Dendritic cell treated with granulocyte-macrophage colony-stimulating factor and Interleukin-4, amounts not matched to agents 40 ng/mL and 50 ng/mL, for 4 days (primary cell): Measurements from ENCODE around the gene TMEM214.

Experiments
- H3K27ac Mint-ChIP-seq: one replicate; pipeline ENCODE4 v1.8.0; 2022; ENCODE audit warnings: mild to moderate bottlenecking, mixed read lengths
- H3K27me3 Mint-ChIP-seq: one replicate; pipeline ENCODE4 v1.8.0; 2022; ENCODE audit warnings: mild to moderate bottlenecking, mixed read lengths
- H3K36me3 Mint-ChIP-seq: one replicate; pipeline ENCODE4 v1.8.0; 2022; ENCODE audit warnings: low read depth, mixed read lengths
- H3K4me1 Mint-ChIP-seq: one replicate; pipeline ENCODE4 v1.8.0; 2022; ENCODE audit warnings: low read depth, mixed read lengths
- H3K4me3 Mint-ChIP-seq: one replicate; pipeline ENCODE4 v1.8.0; 2022; ENCODE audit warnings: mild to moderate bottlenecking, moderate library complexity, mixed read lengths
- H3K9me3 Mint-ChIP-seq: one replicate; pipeline ENCODE4 v1.8.0; 2022; ENCODE audit warnings: mixed read lengths
- intact Hi-C: fragments of 100-400 bp; cut with micrococcal nuclease; formaldehyde crosslinking; loops from one replicate; pipeline ENCODE4 v1.15.0; 2022

The TMEM214 gene

DNA sequence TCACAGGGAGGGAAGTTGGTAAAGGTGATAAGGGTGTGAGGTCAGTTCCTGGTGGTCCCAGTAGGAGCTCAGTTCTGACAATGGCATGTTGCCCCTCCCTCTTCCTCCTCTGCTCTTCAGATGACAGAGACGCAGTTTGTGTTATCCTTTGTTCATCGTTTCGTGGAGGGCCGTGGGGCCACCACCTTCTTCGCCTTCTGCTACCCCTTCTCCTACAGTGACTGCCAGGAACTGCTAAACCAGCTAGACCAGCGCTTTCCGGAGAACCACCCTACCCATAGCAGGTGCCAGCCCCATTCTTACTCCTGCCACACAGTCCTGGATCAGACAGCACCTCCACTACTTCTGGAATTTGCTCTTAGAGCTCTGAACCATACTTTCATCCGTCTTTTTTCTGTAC lies 21.0 kb downstream of the TMEM214 start:
- peaks cover 4% of the 10 kb centered on the region for H3K27me3 Mint-ChIP-seq
- no peak overlapping the region for H3K27ac Mint-ChIP-seq
- intact Hi-C loops = no loop called here
- peaks cover 70% of the 10 kb centered on the region for H3K36me3 Mint-ChIP-seq
- H3K4me1 Mint-ChIP-seq = peaks cover 27% of the 10 kb centered on the region
- no peak overlapping the region for H3K4me3 Mint-ChIP-seq
- no peaks in the 10 kb centered on the region for H3K9me3 Mint-ChIP-seq

DNA sequence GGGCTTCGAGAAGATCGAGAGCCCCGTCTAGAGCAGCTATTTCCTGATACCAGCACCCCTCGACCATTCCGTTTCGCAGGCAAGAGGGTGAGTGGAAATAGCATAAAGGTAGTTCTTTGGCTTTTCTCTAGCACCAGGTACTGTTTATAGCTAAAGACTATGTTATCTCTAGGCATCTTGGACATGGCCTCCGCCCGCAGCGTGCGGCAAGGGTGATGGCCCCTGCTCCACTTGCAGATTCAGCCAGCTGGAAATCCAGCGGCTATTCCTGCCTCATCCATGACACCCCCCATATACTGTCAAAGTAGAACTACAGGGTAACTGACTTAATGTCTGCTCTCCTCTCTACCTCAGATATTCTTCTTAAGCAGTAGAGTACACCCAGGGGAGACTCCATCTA lies 22.0 kb downstream of the TMEM214 start:
- H3K4me1 Mint-ChIP-seq = peaks cover 26% of the 10 kb centered on the region
- peaks cover 79% of the 10 kb centered on the region for H3K36me3 Mint-ChIP-seq
- H3K9me3 Mint-ChIP-seq = no peaks in the 10 kb centered on the region
- no peak overlapping the region for H3K27ac Mint-ChIP-seq
- no peak overlapping the region for H3K4me3 Mint-ChIP-seq
- intact Hi-C loops = no loop called here
- no peaks in the 10 kb centered on the region for H3K27me3 Mint-ChIP-seq

DNA sequence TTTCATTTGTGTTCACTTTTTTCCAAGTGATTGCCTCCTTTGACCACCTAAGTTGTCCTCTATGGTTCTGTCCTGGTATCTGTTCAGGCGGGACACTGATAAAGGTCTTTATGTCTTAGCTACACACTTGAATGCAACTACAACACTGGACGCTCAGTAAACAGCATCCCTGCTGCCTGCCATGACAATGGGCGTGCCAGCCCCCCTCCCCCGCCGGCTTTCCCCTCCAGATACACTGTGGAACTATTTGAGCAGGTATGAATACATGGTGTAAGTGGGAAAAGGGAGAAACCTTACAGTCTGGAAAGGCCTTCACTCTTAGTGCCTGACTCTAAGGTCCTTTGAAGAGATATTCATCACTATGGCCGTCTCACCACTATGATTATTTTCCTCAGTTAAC lies 24.4 kb downstream of the TMEM214 start:
- Mint-ChIP-seq H3K27me3 (no peaks in the 10 kb centered on the region), H3K36me3 (peaks cover 73% of the 10 kb centered on the region), H3K27ac (no peak overlapping the region), H3K4me3 (no peak overlapping the region), H3K9me3 (no peaks in the 10 kb centered on the region), H3K4me1 (peaks cover 21% of the 10 kb centered on the region)
- intact Hi-C loops = no loop called here

DNA sequence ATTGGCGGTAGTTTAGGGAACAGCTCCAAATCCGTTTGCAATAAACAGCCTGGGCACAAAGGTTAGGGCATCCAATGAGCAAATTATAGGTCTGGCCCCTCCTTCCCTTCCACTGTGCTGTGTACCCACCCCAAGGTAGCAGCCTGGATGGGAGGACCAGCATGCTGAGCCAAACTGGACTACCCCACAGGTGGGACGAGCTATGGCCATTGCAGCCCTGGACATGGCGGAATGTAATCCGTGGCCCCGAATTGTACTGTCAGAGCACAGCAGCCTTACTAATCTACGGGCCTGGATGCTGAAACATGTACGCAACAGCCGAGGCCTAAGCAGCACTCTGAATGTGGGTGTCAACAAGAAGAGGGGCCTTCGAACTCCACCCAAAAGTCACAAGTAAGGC lies 25.4 kb downstream of the TMEM214 start:
- intact Hi-C loops = no loop called here
- H3K36me3 Mint-ChIP-seq = peaks cover 82% of the 10 kb centered on the region
- no peaks in the 10 kb centered on the region for H3K9me3 Mint-ChIP-seq
- no peak overlapping the region for H3K27ac Mint-ChIP-seq
- peaks cover 29% of the 10 kb centered on the region for H3K4me1 Mint-ChIP-seq
- no peak overlapping the region for H3K4me3 Mint-ChIP-seq
- H3K27me3 Mint-ChIP-seq = no peaks in the 10 kb centered on the region

DNA sequence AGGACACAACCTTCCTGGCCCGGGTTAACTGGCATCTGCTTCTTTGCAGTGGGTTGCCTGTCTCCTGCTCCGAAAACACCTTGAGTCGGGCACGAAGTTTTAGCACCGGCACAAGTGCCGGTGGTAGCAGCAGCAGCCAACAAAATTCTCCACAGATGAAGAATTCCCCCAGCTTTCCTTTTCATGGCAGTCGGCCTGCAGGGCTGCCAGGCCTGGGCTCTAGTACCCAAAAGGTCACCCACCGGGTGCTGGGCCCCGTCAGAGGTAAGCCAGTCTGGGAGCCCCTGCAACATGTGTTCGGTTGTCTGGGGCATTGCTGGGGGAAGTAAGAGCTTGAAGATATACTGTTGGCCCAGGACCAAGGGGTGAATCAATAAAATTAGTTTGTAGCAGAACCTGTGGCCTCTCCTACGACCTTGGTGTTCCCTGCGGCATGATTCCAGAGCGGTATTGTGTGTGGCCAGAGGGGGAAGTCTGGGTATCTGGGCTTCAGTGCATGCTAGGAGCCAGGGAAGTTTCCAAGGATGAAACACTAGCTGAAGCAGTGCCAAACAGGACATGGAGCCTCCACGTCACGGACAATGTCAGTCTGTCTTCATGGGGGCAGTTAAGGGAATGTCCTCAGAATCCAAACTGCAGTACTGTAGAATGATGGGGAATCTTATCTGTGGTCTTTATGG lies 26.5 kb downstream of the TMEM214 start:
- Mint-ChIP-seq H3K27ac (no peak overlapping the region), H3K36me3 (peaks cover 80% of the 10 kb centered on the region), H3K4me3 (no peak overlapping the region), H3K27me3 (no peaks in the 10 kb centered on the region), H3K4me1 (peaks cover 38% of the 10 kb centered on the region), H3K9me3 (no peaks in the 10 kb centered on the region)
- intact Hi-C loops = no loop called here

DNA sequence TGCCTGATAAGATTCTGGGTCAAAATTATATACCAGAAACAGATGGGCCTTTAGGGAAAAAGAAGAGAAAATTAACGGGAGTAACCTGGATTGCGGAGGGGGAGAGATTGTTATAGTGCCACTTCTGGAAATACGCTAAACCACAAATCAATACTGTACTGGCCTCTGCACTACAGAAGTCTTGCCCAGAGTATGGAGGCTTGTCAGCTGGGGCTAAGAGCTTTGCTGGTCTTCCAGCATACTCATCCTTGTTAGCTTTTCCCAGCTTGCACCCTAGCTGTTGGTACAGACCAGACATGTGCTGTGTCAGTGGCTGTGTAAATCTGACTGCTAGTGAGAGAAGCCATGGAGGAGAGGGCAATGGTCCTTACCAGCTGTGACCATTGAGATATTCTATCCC lies 27.6 kb downstream of the TMEM214 start:
- intact Hi-C loops = no loop called here
- Mint-ChIP-seq H3K4me1 (peaks cover 39% of the 10 kb centered on the region), H3K27me3 (no peaks in the 10 kb centered on the region), H3K4me3 (no peak overlapping the region), H3K27ac (no peak overlapping the region), H3K36me3 (peaks cover 80% of the 10 kb centered on the region), H3K9me3 (no peaks in the 10 kb centered on the region)

DNA sequence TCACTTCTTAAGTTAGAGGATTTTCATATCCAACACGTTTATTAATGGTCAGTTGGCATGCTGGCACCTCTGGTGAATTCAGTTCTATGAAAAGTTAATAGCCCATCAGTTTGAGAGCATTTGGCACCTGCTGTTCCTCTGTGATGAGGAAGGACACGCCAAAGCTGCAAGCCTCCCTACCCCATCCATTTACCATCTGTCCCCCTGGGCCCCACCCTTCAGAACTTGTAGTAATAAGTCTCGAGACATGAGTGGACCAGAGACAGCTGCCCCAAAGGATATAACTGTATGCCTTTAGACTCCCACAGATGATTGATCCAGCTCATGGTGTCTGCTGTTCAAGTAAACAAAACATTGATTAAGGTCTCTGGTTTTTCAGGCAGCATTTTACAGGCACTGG lies 32.4 kb downstream of the TMEM214 start:
- H3K4me1 Mint-ChIP-seq = peaks cover 53% of the 10 kb centered on the region
- H3K36me3 Mint-ChIP-seq = peaks cover 81% of the 10 kb centered on the region

DNA sequence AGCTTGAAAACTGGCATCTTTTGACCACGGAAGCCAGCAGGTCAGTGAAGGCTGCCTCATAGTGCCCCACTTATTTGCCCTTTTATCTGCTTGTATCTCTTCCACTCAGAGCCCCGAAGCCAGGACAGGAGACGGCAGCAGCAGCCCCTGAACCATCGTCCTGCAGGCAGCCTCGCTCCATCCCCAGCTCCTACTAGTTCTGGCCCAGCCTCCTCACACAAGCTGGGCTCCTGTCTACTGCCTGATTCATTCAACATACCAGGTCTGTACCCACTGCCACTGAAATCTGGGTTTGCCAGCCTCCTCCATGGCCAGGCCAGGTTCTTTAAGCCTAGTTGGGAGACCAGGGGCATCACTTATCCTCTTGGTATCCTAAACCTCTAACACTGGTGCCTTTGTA lies 34.6 kb downstream of the TMEM214 start:
- no peaks in the 10 kb centered on the region for H3K9me3 Mint-ChIP-seq
- no peaks in the 10 kb centered on the region for H3K27me3 Mint-ChIP-seq
- H3K27ac Mint-ChIP-seq = no peak overlapping the region
- peaks cover 53% of the 10 kb centered on the region for H3K4me1 Mint-ChIP-seq
- no peak overlapping the region for H3K4me3 Mint-ChIP-seq
- H3K36me3 Mint-ChIP-seq = peaks cover 81% of the 10 kb centered on the region
- intact Hi-C loops = no loop called here

More for the DNA sequence above, 32.4 kb downstream of the TMEM214 start:
- Mint-ChIP-seq H3K27ac (no peak overlapping the region), H3K9me3 (no peaks in the 10 kb centered on the region), H3K4me3 (no peak overlapping the region), H3K27me3 (no peaks in the 10 kb centered on the region)
- intact Hi-C loops = no loop called here

DNA sequence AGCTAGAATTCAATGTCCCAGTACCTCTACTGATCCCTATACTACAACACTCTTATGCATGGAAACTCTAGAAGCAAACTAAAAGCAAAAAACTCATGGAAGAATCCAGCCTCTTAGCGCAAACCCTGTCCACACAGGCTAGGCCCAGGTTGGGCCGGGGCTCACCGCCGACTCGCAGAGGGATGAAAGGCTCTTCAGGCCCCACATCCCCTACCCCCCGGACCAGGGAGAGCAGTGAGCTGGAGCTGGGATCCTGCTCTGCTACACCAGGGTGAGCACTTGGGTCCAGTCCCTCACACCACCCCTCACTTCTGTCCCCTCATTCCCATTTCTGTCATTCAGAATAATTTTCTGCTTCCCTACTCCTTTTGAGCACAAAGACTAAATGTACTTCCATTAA lies 36.7 kb downstream of the TMEM214 start:
- Mint-ChIP-seq H3K4me1 (peaks cover 52% of the 10 kb centered on the region), H3K36me3 (peaks cover 63% of the 10 kb centered on the region)

DNA sequence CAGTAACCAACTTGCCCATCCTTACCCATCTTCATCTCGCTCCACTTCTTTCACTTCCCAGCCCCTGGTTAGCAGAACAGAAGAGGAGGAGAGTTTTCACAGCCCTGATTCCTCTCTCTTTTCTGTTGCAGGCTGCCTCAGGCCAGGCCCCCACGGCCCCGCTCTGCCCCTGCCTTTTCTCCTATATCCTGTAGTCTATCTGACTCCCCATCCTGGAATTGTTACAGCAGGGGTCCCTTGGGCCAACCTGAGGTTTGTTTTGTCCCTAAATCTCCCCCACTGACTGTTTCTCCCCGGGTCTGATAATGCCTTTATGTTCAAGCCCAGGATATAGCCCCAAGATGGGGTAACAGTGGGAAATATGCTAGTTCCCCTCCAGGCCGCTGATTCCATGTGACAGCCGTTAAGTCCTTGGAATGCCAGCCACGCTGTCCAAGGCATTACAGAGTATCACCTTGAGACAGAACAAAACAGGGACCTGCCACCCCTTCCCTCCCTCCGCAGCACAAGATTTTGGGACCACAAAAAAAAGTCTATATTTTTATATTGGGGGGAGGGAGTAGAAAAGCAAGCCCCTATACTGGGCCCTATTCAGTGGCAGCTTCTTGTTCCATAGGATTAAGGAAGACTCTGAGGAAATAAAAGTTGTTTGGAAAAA lies 37.3 kb downstream of the TMEM214 start:
- peaks cover 56% of the 10 kb centered on the region for H3K36me3 Mint-ChIP-seq
- intact Hi-C loops = loop anchor here (5.0 kb wide), 1 partner anchor 38 kb away; the partner anchor contains the start of gene TMEM214
- H3K4me1 Mint-ChIP-seq = peaks cover 59% of the 10 kb centered on the region
- H3K4me3 Mint-ChIP-seq = peak overlapping the region; percentile 91
- no peaks in the 10 kb centered on the region for H3K9me3 Mint-ChIP-seq
- H3K27ac Mint-ChIP-seq = peak overlapping the region; percentile 45
- no peaks in the 10 kb centered on the region for H3K27me3 Mint-ChIP-seq

More for the DNA sequence above, 36.7 kb downstream of the TMEM214 start:
- H3K4me3 Mint-ChIP-seq = no peak overlapping the region
- H3K9me3 Mint-ChIP-seq = no peaks in the 10 kb centered on the region
- intact Hi-C loops = no loop called here
- no peaks in the 10 kb centered on the region for H3K27me3 Mint-ChIP-seq
- H3K27ac Mint-ChIP-seq = no peak overlapping the region

DNA sequence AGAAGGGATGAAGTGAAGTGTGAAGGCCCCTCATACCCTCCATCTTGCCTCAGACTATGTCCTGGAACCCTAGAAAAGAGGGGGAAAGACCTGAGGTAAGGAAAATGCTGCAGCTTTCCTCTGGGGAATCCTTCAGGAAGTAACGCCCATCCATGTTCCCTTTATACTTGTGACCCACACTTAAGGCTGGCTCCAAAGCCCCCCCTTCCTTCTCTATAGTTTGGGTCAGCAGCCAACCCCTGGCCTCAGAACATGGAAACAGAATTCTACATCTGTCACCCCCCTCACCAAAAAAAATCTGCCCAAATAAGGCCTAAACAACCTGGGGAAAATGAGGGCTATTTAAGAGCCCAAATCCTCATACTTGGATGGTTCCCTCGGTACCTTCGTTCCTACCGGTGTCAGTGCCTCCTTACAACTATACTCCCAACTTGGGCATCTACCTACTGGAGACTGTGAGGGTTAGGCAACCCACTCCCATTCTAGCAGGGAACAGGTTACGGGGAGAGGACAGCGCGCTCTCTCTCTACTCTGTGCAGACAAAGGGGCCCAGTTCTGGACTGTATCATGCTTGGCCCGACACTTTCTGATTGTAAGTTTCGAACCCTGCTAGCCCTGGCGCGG lies 38.0 kb downstream of the TMEM214 start:
- intact Hi-C loops = loop anchor here (1.0 to 5.0 kb wide), 2 partner anchors 11 to 38 kb away; partner anchors contain the start of gene TMEM214
- H3K27ac Mint-ChIP-seq = peak overlapping the region; percentile 86
- H3K27me3 Mint-ChIP-seq = no peaks in the 10 kb centered on the region
- peaks cover 64% of the 10 kb centered on the region for H3K4me1 Mint-ChIP-seq
- peaks cover 49% of the 10 kb centered on the region for H3K36me3 Mint-ChIP-seq
- peak overlapping the region; percentile 91 for H3K4me3 Mint-ChIP-seq
- no peaks in the 10 kb centered on the region for H3K9me3 Mint-ChIP-seq

DNA sequence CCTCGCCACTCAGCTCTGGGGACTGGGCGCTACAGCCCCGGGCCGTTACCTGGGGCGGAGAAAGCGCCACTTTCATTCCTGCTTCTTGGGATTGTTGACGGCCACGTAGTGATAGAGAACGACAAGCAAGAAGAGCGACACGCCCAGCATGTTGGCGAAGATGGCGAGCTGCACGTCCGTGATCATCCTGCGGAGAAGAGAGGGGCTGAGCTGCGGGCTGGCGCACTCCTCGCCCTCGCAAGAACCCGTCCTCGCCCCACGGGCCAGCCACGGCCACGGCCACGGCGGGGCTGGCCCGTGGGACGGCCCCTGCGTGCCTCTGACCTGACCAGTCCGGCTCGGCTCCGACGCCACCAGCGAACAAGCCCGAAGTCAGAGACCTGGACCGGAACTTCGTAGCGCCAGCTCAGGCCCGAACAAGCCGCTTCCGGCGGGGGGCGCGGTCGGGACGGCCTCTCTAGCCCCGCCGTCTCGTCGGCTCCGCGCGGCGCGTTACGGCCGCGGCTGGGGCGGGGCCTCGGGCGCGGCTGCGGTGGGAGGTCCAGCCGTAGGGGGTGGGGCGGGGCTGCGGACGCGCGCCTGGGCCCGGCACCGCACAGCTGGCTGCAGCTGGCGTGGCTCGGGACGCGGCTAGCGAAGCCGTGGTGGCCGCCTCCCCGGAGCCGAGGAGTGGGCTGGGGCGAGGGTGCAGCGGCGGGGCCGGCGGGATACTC lies 38.7 kb downstream of the TMEM214 start, which contains the start of gene OST4:
Gene OST4, minus strand, starts transcription at position 378 of the 713 bp plus-strand sequence.
- H3K27ac Mint-ChIP-seq = peak within 1 kb of the TSS; percentile 86
- peak within 1 kb of the TSS; percentile 91 for H3K4me3 Mint-ChIP-seq
- H3K4me1 Mint-ChIP-seq = peaks cover 70% of the 10 kb centered on the region
- H3K36me3 Mint-ChIP-seq = peaks cover 43% of the 10 kb centered on the region
- H3K27me3 Mint-ChIP-seq = no peaks in the 10 kb centered on the region
- intact Hi-C loops = loop anchor here (1.0 to 5.0 kb wide), 2 partner anchors 10 to 39 kb away; partner anchors contain the start of gene TMEM214
- H3K9me3 Mint-ChIP-seq = no peaks in the 10 kb centered on the region

DNA sequence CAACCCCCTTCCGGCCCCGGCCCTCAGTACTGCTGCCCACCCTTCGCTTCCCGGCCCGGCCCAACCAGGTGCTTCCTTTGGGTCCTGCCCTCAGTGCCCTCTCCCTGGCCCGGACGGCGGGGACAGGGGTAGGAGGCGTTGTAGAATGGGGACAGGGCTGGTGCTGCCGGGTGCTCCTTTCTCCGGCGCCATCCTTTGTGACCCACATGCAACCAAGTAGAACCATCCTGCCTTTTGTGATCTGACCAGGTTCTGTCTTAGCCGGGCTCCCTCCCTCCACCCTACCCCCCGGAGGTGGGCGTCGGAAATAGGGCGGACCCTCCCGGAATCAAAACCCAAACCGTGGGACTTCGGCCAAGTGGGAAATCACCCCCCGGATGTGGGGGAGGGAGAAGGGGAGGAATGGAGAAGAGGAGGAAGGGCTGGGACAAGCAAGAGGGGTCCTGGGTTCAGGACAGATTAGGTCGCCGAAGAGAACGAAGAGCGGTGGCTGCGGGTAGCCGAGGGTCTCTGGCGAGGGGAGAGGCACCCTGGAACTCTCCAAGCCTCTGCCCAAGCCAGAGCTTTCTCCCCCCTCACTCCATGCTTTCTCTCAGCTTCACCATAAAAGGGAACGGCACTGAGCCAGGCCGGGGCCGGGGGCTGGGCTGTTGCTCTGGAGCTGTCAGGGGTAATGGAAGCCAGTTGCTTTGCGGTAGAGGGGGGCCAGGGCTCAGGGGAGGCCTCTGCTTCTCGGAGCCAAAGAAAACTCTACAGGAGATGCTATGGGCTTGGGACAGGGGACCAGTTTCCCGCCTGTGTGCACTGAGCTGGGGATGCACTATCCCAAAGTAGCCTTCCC lies 39.4 kb downstream of the TMEM214 start:
- Mint-ChIP-seq H3K36me3 (peaks cover 36% of the 10 kb centered on the region), H3K27ac (peak overlapping the region; percentile 86), H3K4me1 (peaks cover 74% of the 10 kb centered on the region), H3K27me3 (peaks cover 4% of the 10 kb centered on the region), H3K4me3 (peak overlapping the region; percentile 78), H3K9me3 (no peaks in the 10 kb centered on the region)
- intact Hi-C loops = loop anchor here (1.0 to 5.0 kb wide), 2 partner anchors 9 to 40 kb away; partner anchors contain the start of gene TMEM214
